HCT116 (cell line): ENCODE data around the gene ATG16L2. TPM values are rescaled to one million over a fixed set of nuclear protein-coding genes. Genes with fewer than 3 reads are reported as not detected.
"Not testable (repeated sequence)": the region's sequence is repeated elsewhere in the genome, so short reads cannot be mapped to it uniquely, and the experiment has no call there.

Source experiments
- ATAC-seq: fragments of 200-7000 bp; cut with Tn5 transposase; 2 replicates; pipeline ENCODE4 v1.9.1; 2020; ENCODE audit warnings: mild to moderate bottlenecking, moderate library complexity
- BruUV-seq: library from RNA; stranded (reverse); fragments of 400-500 nt; replicated peaks from 2 replicates; lab custom pipeline; 2021; lab: Mats Ljungman, UMichigan
- CTCF ChIA-PET: fragments of 300-600 bp; sonication (Branson Sonifier 250); formaldehyde crosslinking; loops from one replicate; lab custom pipeline; 2021; ENCODE audit warnings: antibody characterized with exemption; lab: Charles Lee
- POLR2A ChIA-PET: fragments of 300-600, 350-600 bp; sonication (Branson Sonifier 250); formaldehyde crosslinking; loops from one replicate; lab custom pipeline; 2021; ENCODE audit warnings: antibody characterized with exemption; lab: Charles Lee
- RAD21 ChIA-PET, 2 experiments: fragments of 300-600 bp; sonication (Branson Sonifier 250); formaldehyde crosslinking; loops; one replicate each; lab custom pipeline; 2023; ENCODE audit warnings: low total read pairs in 2 of 2; ENCODE audit not compliant: uncharacterized antibody in 2 of 2, unreplicated experiment in 2 of 2, low non-redundant PET in 1 of 2; lab: Charles Lee
- DNase-seq: peaks from one replicate; pipeline ENCODE4 v3.0.0-alpha.2; 2010; ENCODE audit warnings: low read depth, low spot score
- H2AFZ ChIP-seq: fragments of 200-600 bp; shearing (Covaris generic), sonication (generic); 2 replicates; pipeline ENCODE4 v1.6.1; 2017; ENCODE audit warnings: low read depth, mixed run types, mixed read lengths, antibody characterized with exemption, low read length; ENCODE audit not compliant: poor library complexity, severe bottlenecking
- H3K27ac ChIP-seq: 2 replicates; pipeline ENCODE4 v1.5.1; 2012; ENCODE audit warnings: low read depth, low read length
- H3K27me3 ChIP-seq: fragments of 200-600 bp; sonication (generic); 2 replicates; pipeline ENCODE4 v1.6.1; 2016; ENCODE audit warnings: mixed run types, low read length, mixed read lengths; ENCODE audit not compliant: insufficient read depth
- H3K36me3 ChIP-seq, 2 experiments: fragments of 200-500 bp in 1 of 2; fragments of 200-600 bp in 1 of 2; sonication (Bioruptor generic) in 1 of 2; sonication (generic) in 1 of 2; 2 replicates each; pipeline versions ENCODE4 v1.5.1 to v1.6.1; 2014 to 2016; ENCODE audit warnings: low read length in 2 of 2, inconsistent platforms in 1 of 2, mixed read lengths in 1 of 2, mixed run types in 1 of 2; ENCODE audit not compliant: insufficient read depth in 2 of 2, control insufficient read depth in 1 of 2
- H3K4me1 ChIP-seq, 2 experiments: fragments of 200-600 bp in 1 of 2; sonication (generic) in 1 of 2; 2 replicates each; pipeline versions ENCODE4 v1.5.1 to v1.6.1; 2012 to 2017; ENCODE audit warnings: low read length in 2 of 2, inconsistent platforms in 1 of 2, mild to moderate bottlenecking in 1 of 2, mixed read lengths in 1 of 2, mixed run types in 1 of 2, moderate library complexity in 1 of 2; ENCODE audit not compliant: insufficient read depth in 2 of 2, control insufficient read depth in 1 of 2
- H3K4me2 ChIP-seq: fragments of 200-600 bp; sonication (generic); 2 replicates; pipeline ENCODE4 v1.6.1; 2017; ENCODE audit warnings: mixed run types, low read length, mixed read lengths
- H3K4me3 ChIP-seq, 2 experiments: fragments of 200-600 bp in 1 of 2; sonication (generic) in 1 of 2; replicated peaks in 1 of 2; 2 replicates each; pipeline ENCODE4 v1.5.1; 2011 to 2016; ENCODE audit warnings: low read length in 2 of 2, control low read depth in 1 of 2, low read depth in 1 of 2, mild to moderate bottlenecking in 1 of 2, mixed read lengths in 1 of 2, mixed run types in 1 of 2
- H3K79me2 ChIP-seq: fragments of 200-600 bp; sonication (generic); 2 replicates; pipeline ENCODE4 v1.6.1; 2017; ENCODE audit warnings: mild to moderate bottlenecking, mixed run types, low read length, moderate library complexity, mixed read lengths; ENCODE audit not compliant: insufficient read depth
- H3K9ac ChIP-seq: fragments of 200-600 bp; sonication (generic); 2 replicates; pipeline ENCODE4 v1.6.1; 2016; ENCODE audit warnings: low read length, mixed read lengths
- H3K9me2 ChIP-seq: fragments of 200-600 bp; sonication (generic), shearing (Covaris generic); 2 replicates; pipeline ENCODE4 v1.6.1; 2017; ENCODE audit warnings: mixed run types, mild to moderate bottlenecking, moderate library complexity; ENCODE audit not compliant: insufficient read depth
- H3K9me3 ChIP-seq, 2 experiments: fragments of 200-500 bp in 1 of 2; fragments of 200-600 bp in 1 of 2; sonication (Bioruptor generic) in 1 of 2; sonication (generic) in 1 of 2; 2 replicates each; pipeline ENCODE4 v1.6.1; 2014 to 2017; ENCODE audit warnings: low read length in 2 of 2, mixed read lengths in 2 of 2, inconsistent platforms in 1 of 2, low read depth in 1 of 2, mild to moderate bottlenecking in 1 of 2, mixed run types in 1 of 2, moderate library complexity in 1 of 2; ENCODE audit not compliant: control insufficient read depth in 1 of 2, insufficient read depth in 1 of 2
- H4K20me1 ChIP-seq: fragments of 200-600 bp; sonication (generic), shearing (Covaris generic); 2 replicates; pipeline ENCODE4 v1.6.1; 2017; ENCODE audit warnings: mixed run types, mild to moderate bottlenecking, moderate library complexity; ENCODE audit not compliant: insufficient read depth
- CBX3 ChIP-seq: IDR thresholded peaks from 2 replicates; pipeline ENCODE4 v1.6.1; 2012; ENCODE audit warnings: low read depth
- EZH2phosphoT487 ChIP-seq: fragments of 200-600 bp; IDR thresholded peaks from 2 replicates; pipeline ENCODE4 v1.6.1; 2018; ENCODE audit warnings: antibody characterized with exemption, borderline replicate concordance
- SIN3A ChIP-seq: IDR thresholded peaks from 2 replicates; pipeline ENCODE4 v1.6.1; 2012; ENCODE audit warnings: low read depth
- ZNF274 ChIP-seq: fragments of 200-500 bp; sonication (Bioruptor generic); IDR thresholded peaks from 2 replicates; pipeline ENCODE4 v1.6.1; 2014; ENCODE audit warnings: mild to moderate bottlenecking, low read depth, low read length, inconsistent platforms
- intact Hi-C: fragments of 100-400 bp; cut with micrococcal nuclease; formaldehyde crosslinking; loops from 2 replicates; pipeline ENCODE4 v1.10.0; 2022
- total RNA-seq: library from RNA; stranded (reverse); gene quantifications from one replicate; pipeline ENCODE4 v1.2.1, GENCODE V29; 2021; ENCODE audit not compliant: unreplicated experiment
- TF ChIP-seq, protein P1 (sequence below): IDR thresholded peaks from 2 replicates; pipeline ENCODE4 v1.6.1; 2012
- TF ChIP-seq, protein P2 (sequence below), 3 experiments: fragments of 200-600 bp in 1 of 3; sonication (generic) in 1 of 3; IDR thresholded peaks in 2 of 3; conservative IDR thresholded peaks in 1 of 3; 2 replicates each; pipeline ENCODE4 v1.5.1; 2012 to 2017; ENCODE audit warnings: low read depth in 2 of 3, low read length in 2 of 3, antibody characterized with exemption in 1 of 3, borderline replicate concordance in 1 of 3, control low read depth in 1 of 3, mild to moderate bottlenecking in 1 of 3, mixed read lengths in 1 of 3, mixed run types in 1 of 3, moderate library complexity in 1 of 3; ENCODE audit not compliant: insufficient read depth in 1 of 3

ATG16L2 gene
- total RNA-seq, 1 experiment from 2014 or later: 15.2 TPM

DNA sequence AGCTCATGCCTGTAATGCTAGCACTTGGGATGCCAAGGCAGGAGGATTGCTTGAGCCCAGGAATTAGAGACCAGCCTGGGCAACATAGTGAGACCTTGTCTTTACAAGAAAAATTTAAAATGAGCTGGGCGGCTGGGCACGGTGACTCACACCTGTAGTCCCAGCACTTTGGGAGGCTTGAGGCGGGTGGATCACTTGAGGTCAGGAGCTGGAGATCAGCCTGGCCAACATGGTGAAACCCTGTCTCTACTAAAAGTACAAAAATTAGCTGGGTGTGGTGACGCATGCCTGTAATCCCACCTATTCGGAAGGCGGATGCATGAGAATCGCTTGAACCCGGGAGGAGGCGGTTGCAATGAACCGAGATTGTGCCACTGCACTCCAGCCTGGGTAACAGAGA is 2.5 kb upstream of the ATG16L2 start:
- H3K9me2 ChIP-seq, H3K27ac ChIP-seq, POLR2A ChIA-PET: not testable (repeated sequence)

DNA sequence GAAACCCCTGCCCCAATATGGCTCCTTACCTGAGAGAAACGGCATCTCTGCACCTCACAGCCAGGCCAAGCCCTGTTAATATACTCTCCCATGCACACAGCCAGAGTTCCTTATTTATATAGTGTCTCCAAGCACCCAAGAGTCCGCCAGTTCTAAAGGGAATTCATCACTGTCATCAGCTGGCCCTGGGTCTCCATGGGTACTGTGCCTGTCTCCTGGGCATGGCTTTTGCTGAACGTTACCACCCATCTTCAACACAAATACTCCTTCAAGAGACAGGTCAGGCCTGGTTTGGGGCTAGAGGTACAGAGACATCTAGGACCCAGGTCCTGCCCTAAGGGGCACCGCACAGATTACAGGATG is 1.6 kb upstream of the ATG16L2 start:
- BruUV-seq: no TSS peak
- ATAC-seq: peak; percentile 16

More for the DNA sequence above, 2.5 kb upstream of the ATG16L2 start:
- H3K9me3 ChIP-seq, DNase-seq, H4K20me1 ChIP-seq, intact Hi-C loops, RAD21 ChIA-PET, ATAC-seq, BruUV-seq, H3K36me3 ChIP-seq, H2AFZ ChIP-seq, H3K27me3 ChIP-seq, H3K4me3 ChIP-seq, H3K9ac ChIP-seq: not testable (repeated sequence)
- Histone ChIP-seq H3K4me2 (peak overlapping the region; percentile 100; the same call in 1 of the 2 replicates), H3K79me2 (peaks cover 27% of the 10 kb centered on the region), H3K4me1 (peaks cover 9 to 38% of the 10 kb centered on the region in 2 experiments; a peak in 3 of 4 replicates)
- CTCF ChIA-PET: interaction anchor here (0.6 to 2.8 kb wide), 2 partner anchors 17 to 88 kb away, joined by 3 to 27 read pairs; no protein-coding TSS in a partner anchor

More for the DNA sequence above, 1.6 kb upstream of the ATG16L2 start:
- H3K36me3 ChIP-seq: peaks cover 0 to 9% of the 10 kb centered on the region in 2 experiments; a peak in 1 of 4 replicates
- H3K9me2 ChIP-seq: no peaks in the 10 kb centered on the region
- ChIA-PET POLR2A (interaction anchor here (0.9 to 1.4 kb wide), 2 partner anchors 19 to 341 kb away, joined by 3 to 10 read pairs; partner anchors contain the start of gene STARD10), RAD21 (interaction anchor here in 1 of 2 experiments (1.4 kb wide), 1 partner anchor 88 kb away, joined by 5 read pairs; no protein-coding TSS in a partner anchor), CTCF (interaction anchor here (0.8 to 2.8 kb wide), 10 partner anchors 9 to 424 kb away, joined by 3 to 27 read pairs (median 4); no protein-coding TSS in a partner anchor)
- H3K27me3 ChIP-seq: no peaks in the 10 kb centered on the region
- DNase-seq: no peak
- no peak overlapping the region for H2AFZ ChIP-seq
- H3K4me3 ChIP-seq: peak overlapping the region; percentile 85 to 95
- peaks cover 9 to 38% of the 10 kb centered on the region in 2 experiments; a peak in 3 of 4 replicates for H3K4me1 ChIP-seq
- peaks cover 27% of the 10 kb centered on the region for H3K79me2 ChIP-seq
- intact Hi-C loops: no loop called here
- peak overlapping the region; percentile 97 for H3K27ac ChIP-seq
- no peak for TF ChIP-seq CBX3
- TF ChIP-seq EZH2phosphoT487: no peak
- TF ChIP-seq, protein P1, sequence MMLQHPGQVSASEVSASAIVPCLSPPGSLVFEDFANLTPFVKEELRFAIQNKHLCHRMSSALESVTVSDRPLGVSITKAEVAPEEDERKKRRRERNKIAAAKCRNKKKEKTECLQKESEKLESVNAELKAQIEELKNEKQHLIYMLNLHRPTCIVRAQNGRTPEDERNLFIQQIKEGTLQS: no peak
- TF ChIP-seq, protein P2, sequence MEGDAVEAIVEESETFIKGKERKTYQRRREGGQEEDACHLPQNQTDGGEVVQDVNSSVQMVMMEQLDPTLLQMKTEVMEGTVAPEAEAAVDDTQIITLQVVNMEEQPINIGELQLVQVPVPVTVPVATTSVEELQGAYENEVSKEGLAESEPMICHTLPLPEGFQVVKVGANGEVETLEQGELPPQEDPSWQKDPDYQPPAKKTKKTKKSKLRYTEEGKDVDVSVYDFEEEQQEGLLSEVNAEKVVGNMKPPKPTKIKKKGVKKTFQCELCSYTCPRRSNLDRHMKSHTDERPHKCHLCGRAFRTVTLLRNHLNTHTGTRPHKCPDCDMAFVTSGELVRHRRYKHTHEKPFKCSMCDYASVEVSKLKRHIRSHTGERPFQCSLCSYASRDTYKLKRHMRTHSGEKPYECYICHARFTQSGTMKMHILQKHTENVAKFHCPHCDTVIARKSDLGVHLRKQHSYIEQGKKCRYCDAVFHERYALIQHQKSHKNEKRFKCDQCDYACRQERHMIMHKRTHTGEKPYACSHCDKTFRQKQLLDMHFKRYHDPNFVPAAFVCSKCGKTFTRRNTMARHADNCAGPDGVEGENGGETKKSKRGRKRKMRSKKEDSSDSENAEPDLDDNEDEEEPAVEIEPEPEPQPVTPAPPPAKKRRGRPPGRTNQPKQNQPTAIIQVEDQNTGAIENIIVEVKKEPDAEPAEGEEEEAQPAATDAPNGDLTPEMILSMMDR (IDR thresholded peaks at IDR 0.05 in 2 of 3, conservative IDR thresholded peaks at IDR 0.05 in 1 of 3; ENCODE audit: borderline replicate concordance in 1 of 3, insufficient read depth in 1 of 3, low read depth in 2 of 3, low read length in 2 of 3): no peak
- TF ChIP-seq SIN3A: no peak
- TF ChIP-seq ZNF274: no peak
- peak overlapping the region; percentile 100 for H3K4me2 ChIP-seq
- H4K20me1 ChIP-seq: no peaks in the 10 kb centered on the region
- H3K9ac ChIP-seq: peak overlapping the region; percentile 93
- no peaks in the 10 kb centered on the region for H3K9me3 ChIP-seq
